Astrocyte of the cerebellum (primary cell): ENCODE measurements around the gene APOF.
"Not testable (repeated sequence)": the region's sequence is repeated elsewhere in the genome, so short reads cannot be mapped to it uniquely, and the experiment has no call there.

ENCODE experiments used
- DNase-seq: peaks from one replicate; pipeline ENCODE4 v3.0.0-alpha.2; 2011; ENCODE audit warnings: low read depth
- H3K4me3 ChIP-seq: 2 replicates; pipeline ENCODE4 v1.5.1; 2011; ENCODE audit warnings: mild to moderate bottlenecking, low read depth, low read length, moderate library complexity
- in situ Hi-C: cut with HindIII; loops from 2 replicates; pipeline ENCODE4 v1.10.0; 2017; ENCODE audit warnings: low sequenced_read_pairs
- TF ChIP-seq, protein P1 (sequence below): IDR thresholded peaks from 2 replicates; pipeline ENCODE4 v1.5.1; 2012; ENCODE audit warnings: low read length, low read depth, moderate library complexity, mild to moderate bottlenecking; ENCODE audit errors: missing control alignments

Gene APOF

DNA sequence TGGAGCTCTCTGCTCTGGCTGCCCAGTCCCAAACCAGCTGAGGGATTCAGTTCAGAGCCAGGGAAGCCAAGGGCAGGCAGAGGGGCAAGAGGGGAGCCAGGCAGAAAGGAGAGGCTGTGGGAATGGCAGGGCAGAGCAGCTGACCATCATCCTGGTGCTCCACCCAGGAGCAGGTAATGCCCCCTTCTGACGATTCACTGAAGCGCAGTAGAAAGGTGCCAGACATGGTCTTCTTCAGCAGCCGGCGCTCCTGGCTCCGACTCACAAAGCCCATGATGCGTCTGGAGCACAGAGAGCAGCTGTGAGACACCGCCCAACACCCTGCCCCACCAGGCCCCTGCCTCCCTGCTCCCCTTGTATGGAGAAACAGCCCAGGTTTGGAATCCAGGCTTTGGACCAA is 16.0 kb downstream of the APOF start:
- in situ Hi-C loops: no loop called here
- TF ChIP-seq, protein P1, sequence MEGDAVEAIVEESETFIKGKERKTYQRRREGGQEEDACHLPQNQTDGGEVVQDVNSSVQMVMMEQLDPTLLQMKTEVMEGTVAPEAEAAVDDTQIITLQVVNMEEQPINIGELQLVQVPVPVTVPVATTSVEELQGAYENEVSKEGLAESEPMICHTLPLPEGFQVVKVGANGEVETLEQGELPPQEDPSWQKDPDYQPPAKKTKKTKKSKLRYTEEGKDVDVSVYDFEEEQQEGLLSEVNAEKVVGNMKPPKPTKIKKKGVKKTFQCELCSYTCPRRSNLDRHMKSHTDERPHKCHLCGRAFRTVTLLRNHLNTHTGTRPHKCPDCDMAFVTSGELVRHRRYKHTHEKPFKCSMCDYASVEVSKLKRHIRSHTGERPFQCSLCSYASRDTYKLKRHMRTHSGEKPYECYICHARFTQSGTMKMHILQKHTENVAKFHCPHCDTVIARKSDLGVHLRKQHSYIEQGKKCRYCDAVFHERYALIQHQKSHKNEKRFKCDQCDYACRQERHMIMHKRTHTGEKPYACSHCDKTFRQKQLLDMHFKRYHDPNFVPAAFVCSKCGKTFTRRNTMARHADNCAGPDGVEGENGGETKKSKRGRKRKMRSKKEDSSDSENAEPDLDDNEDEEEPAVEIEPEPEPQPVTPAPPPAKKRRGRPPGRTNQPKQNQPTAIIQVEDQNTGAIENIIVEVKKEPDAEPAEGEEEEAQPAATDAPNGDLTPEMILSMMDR: no peak
- no peak for DNase-seq
- no peak overlapping the region for H3K4me3 ChIP-seq

DNA sequence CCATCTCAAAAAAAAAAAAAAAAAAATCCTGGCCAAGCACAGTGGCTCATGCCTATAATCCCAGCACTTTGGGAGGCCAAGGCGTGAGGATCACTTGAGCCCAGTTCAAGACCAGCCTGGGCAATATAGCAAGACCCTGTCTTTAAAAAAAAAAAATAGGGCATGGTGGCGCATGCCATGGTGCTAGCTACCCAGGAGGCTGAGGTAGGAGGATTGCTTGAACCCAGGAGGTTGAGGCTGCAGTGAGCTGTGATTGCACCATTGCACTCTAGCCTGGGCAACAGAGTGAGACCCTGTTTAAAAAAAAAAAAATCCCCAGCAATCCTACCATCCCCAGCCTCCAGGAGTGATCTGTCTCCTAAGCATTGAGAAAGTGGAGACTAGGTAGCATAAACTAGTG is 20.4 kb downstream of the APOF start:
- DNase-seq, in situ Hi-C loops, H3K4me3 ChIP-seq: not testable (repeated sequence)

DNA sequence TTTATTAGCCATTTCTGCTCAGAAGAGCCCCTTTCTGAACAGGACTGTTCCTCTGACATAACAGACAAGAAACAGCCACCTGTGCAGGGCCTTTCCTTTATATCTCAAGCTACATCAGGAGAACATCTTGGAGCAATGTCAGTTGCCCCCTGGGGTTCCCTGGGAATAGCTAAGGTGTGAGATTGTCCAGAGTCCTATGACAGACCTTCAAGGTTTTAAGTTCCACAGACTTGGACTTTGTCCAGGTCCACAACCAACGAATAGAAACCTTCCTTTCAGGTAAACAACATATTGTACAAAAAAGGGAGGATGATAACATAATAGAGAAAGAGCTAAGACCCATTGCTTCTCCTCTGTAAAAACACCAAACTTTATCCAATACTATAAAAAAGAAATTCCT is 21.0 kb downstream of the APOF start:
- TF ChIP-seq, protein P1: no peak

DNA sequence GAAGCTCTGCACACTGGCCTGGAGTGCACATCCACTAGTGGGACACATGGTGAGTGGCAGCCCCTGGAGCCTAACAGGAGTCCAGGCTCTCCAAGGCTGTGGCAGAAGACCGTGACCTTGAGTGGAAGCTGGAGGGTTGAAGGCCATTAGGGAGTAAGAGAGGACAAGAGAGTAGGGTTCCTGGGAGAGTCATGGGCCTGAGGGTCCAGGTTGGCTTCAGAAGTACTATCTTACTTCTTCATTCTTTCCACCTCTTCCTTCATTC is 23.6 kb downstream of the APOF start:
- DNase-seq: no peak
- in situ Hi-C loops: no loop called here
- TF ChIP-seq, protein P1: no peak
- H3K4me3 ChIP-seq: no peak overlapping the region

More for the DNA sequence above, 21.0 kb downstream of the APOF start:
- DNase-seq: no peak
- no peak overlapping the region for H3K4me3 ChIP-seq
- in situ Hi-C loops: no loop called here

DNA sequence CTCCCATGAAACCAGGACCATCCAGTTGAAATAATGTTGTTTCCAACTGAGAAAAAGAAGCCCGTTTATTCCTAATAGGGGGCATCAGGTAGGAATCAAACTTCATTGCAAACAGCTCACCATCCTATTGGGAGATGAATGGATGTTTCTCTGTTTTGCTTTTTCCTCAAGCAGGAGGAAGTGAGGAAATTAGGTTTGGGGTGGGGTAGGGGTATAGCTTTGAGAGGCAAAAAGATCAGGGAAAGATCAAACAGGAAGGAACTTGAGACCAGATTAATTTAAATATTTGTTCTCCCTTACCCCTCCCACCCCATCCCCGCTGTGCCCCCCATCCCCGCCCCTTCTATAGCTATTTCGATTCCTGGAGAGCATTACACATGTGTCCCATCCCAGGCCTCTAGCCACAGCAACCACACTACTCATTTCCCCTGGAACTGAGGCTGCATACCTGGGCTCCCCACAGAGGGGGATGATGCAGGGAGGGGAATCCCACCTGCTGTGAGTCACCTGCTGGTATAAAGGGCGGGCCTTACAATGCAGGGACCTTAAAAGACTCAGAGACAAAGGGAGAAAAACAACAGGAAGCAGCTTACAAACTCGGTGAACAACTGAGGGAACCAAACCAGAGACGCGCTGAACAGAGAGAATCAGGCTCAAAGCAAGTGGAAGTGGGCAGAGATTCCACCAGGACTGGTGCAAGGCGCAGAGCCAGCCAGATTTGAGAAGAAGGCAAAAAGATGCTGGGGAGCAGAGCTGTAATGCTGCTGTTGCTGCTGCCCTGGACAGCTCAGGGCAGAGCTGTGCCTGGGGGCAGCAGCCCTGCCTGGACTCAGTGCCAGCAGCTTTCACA is 24.1 kb downstream of the APOF start, which contains the start of gene IL23A:
Gene IL23A, plus strand, starts transcription at position 577 of the 850 bp plus-strand sequence. Its CDS starts 161 bp downstream, at position 738.
- DNase-seq: peak; percentile 18
- no peak within 1 kb of the TSS for H3K4me3 ChIP-seq
- TF ChIP-seq, protein P1: no peak
- in situ Hi-C loops: no loop called here

DNA sequence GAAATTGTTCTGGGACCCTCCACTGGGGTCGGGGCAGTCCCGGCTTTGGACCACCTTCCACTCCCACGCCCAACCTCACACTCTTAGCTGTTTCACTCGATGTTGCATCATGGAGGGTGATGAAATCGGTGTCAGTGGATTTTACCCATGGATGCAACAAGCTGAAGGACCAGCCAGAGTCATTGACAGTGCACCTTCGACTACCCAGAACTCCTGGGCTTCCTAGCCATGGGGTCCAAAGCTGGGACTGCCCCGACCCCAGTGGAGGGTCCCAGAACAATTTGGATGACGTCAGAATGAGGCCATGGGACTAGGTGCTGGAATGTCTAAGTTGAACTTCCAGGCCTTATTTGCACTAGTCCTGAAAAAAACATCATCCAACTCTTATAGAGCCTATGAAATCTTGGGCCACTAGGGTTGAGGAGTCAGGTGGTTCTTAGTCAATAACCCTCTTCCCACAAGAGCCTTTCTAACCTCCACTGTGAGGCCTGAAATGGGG is 24.9 kb downstream of the APOF start:
- TF ChIP-seq, protein P1: no peak
- in situ Hi-C loops: no loop called here
- DNase-seq: no peak
- H3K4me3 ChIP-seq: no peak overlapping the region
